Liver (tissue), 9 donors: ENCODE results near the gene CLDN6. TPM values are rescaled to one million over a fixed set of nuclear protein-coding genes. Genes with fewer than 3 reads are reported as not detected.

Experiments used
- DNase-seq: peaks from one replicate; pipeline ENCODE4 v3.0.0-alpha.2; 2017; ENCODE audit warnings: low spot score
- H3K27ac ChIP-seq, 2 donors: one replicate each; pipeline ENCODE4 v1.7.0; 2013; ENCODE audit warnings: inconsistent platforms in 2 of 2, low read length in 2 of 2, control low read depth in 1 of 2, low read depth in 1 of 2, mild to moderate bottlenecking in 1 of 2
- H3K27me3 ChIP-seq, 4 donors: one replicate each; pipeline versions ENCODE4 v1.6.1 to v1.7.0; 2013; ENCODE audit warnings: low read length in 3 of 4, inconsistent platforms in 1 of 4, mild to moderate bottlenecking in 1 of 4, moderate library complexity in 1 of 4; ENCODE audit not compliant: control insufficient read depth in 4 of 4, insufficient read depth in 4 of 4
- H3K36me3 ChIP-seq, 4 donors: one replicate each; pipeline versions ENCODE4 v1.6.1 to v1.7.0; 2013; ENCODE audit warnings: low read length in 3 of 4, mild to moderate bottlenecking in 3 of 4, low read depth in 1 of 4, moderate library complexity in 1 of 4; ENCODE audit not compliant: control insufficient read depth in 4 of 4, insufficient read depth in 3 of 4
- H3K4me1 ChIP-seq, 4 donors: one replicate each; pipeline versions ENCODE4 v1.6.1 to v1.7.0; 2013; ENCODE audit warnings: low read length in 3 of 4, mild to moderate bottlenecking in 3 of 4, moderate library complexity in 1 of 4; ENCODE audit not compliant: control insufficient read depth in 4 of 4, insufficient read depth in 4 of 4
- H3K4me3 ChIP-seq, 3 donors: one replicate each; pipeline versions ENCODE4 v1.6.1 to v1.7.0; 2013; ENCODE audit warnings: low read length in 3 of 3, control low read depth in 1 of 3, low read depth in 1 of 3, mild to moderate bottlenecking in 1 of 3
- H3K9ac ChIP-seq, 2 donors: one replicate each; pipeline ENCODE4 v1.7.0; 2013; ENCODE audit warnings: low read length in 2 of 2, mild to moderate bottlenecking in 2 of 2, moderate library complexity in 2 of 2, control low read depth in 1 of 2, low read depth in 1 of 2
- H3K9me3 ChIP-seq, 4 donors: one replicate each; pipeline versions ENCODE4 v1.6.1 to v1.7.0; 2013; ENCODE audit warnings: low read length in 3 of 4; ENCODE audit not compliant: control insufficient read depth in 4 of 4
- EGR1 ChIP-seq, 2 donors: IDR thresholded peaks; 2 replicates each; pipeline ENCODE4 v1.6.1; 2016 to 2018; ENCODE audit warnings: antibody characterized with exemption in 2 of 2, low read depth in 2 of 2
- FOXA1 ChIP-seq: IDR thresholded peaks from 2 replicates; pipeline ENCODE4 v1.6.1; 2016; ENCODE audit warnings: antibody characterized with exemption
- FOXA2 ChIP-seq: IDR thresholded peaks from 2 replicates; pipeline ENCODE4 v1.6.1; 2016; ENCODE audit warnings: antibody characterized with exemption
- GABPA ChIP-seq, 2 donors: IDR thresholded peaks in 1 of 2; conservative IDR thresholded peaks in 1 of 2; 2 replicates each; pipeline ENCODE4 v1.6.1; 2016; ENCODE audit warnings: antibody characterized with exemption in 2 of 2, mild to moderate bottlenecking in 1 of 2, moderate library complexity in 1 of 2
- HNF4A ChIP-seq, 2 donors: conservative IDR thresholded peaks; 2 replicates each; pipeline ENCODE4 v1.6.1; 2016; ENCODE audit warnings: antibody characterized with exemption in 2 of 2, mild to moderate bottlenecking in 2 of 2
- HNF4G ChIP-seq: IDR thresholded peaks from 2 replicates; pipeline ENCODE4 v1.6.1; 2016; ENCODE audit warnings: antibody characterized with exemption
- JUND ChIP-seq, 2 donors: IDR thresholded peaks; 2 replicates each; pipeline ENCODE4 v1.6.1; 2016; ENCODE audit warnings: antibody characterized with exemption in 2 of 2
- NR2F2 ChIP-seq: IDR thresholded peaks from 2 replicates; pipeline ENCODE4 v1.6.1; 2016; ENCODE audit warnings: antibody characterized with exemption
- RXRA ChIP-seq, 2 donors: IDR thresholded peaks; 2 replicates each; pipeline ENCODE4 v1.6.1; 2017 to 2018; ENCODE audit warnings: antibody characterized with exemption in 2 of 2, mild to moderate bottlenecking in 1 of 2
- SP1 ChIP-seq: IDR thresholded peaks from 2 replicates; pipeline ENCODE4 v1.6.1; 2018; ENCODE audit warnings: antibody characterized with exemption, mild to moderate bottlenecking
- TAF1 ChIP-seq: conservative IDR thresholded peaks from 2 replicates; pipeline ENCODE4 v1.6.1; 2016; ENCODE audit warnings: antibody characterized with exemption, mild to moderate bottlenecking
- YY1 ChIP-seq: IDR thresholded peaks from 2 replicates; pipeline ENCODE4 v1.6.1; 2016; ENCODE audit warnings: antibody characterized with exemption, mild to moderate bottlenecking
- WGBS: extraction: QIAGEN DNeasy Blood & Tissue Kit; methylation state at CpG from one replicate; pipeline ENCODE4 v1.1.7; 2013; 5-methylcytosine and 5-hydroxymethylcytosine counted together
- polyA plus RNA-seq, 2 donors: library from polyadenylated mRNA; stranded (reverse) in 1 of 2; unstranded in 1 of 2; fragments of 200-250 nt in 1 of 2; fragments of >200 nt in 1 of 2; fragmentation: Nextera tagmentation in 1 of 2; extraction: Ambion mirVana in 1 of 2; gene quantifications; one replicate each; pipeline versions ENCODE4 v1.2.1 to v1.2.3, GENCODE V29; 2013 to 2015
- total RNA-seq, 2 donors: library from RNA; depleted of rRNA; stranded (reverse); fragments of >200 nt; gene quantifications; one replicate each; pipeline ENCODE4 v1.2.3, GENCODE V29; 2014
- TF ChIP-seq, protein P1 (sequence below): IDR thresholded peaks from 2 replicates; pipeline ENCODE4 v1.6.1; 2016; ENCODE audit warnings: antibody characterized with exemption, mild to moderate bottlenecking
- TF ChIP-seq, protein P2 (sequence below): IDR thresholded peaks from 2 replicates; pipeline ENCODE4 v1.6.1; 2016; ENCODE audit warnings: antibody characterized with exemption
- TF ChIP-seq, protein P3 (sequence below): IDR thresholded peaks from 2 replicates; pipeline ENCODE4 v1.6.1; 2016; ENCODE audit warnings: antibody characterized with exemption
- TF ChIP-seq, protein P4 (sequence below): fragments of 150-350 bp; IDR thresholded peaks from 2 replicates; pipeline ENCODE4 v1.5.1; 2017; ENCODE audit warnings: improper control_type of control experiment, low read depth, low read length; ENCODE audit not compliant: missing input control
- donor health status: healthy.
- donor health status: healthy.
- donor health status: healthy.
- donor health status: healthy.
- donor health status: healthy.

Gene CLDN6
- total and polyA plus RNA-seq, 4 donors = 0.75 TPM; not detected in 3

DNA sequence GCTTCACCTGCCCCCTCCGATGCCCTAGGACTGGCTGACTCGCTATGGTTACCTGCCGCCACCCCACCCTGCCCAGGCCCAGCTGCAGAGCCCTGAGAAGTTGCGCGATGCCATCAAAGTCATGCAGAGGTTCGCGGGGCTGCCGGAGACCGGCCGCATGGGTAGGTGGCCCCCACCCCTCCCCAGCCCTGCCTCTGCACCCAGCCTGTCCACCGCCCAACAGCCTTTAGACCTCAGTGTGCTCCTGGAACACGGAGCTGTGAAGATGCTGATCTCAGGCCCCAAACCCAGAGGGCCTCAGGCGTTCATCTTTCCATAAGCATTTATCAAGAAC lies 29.4 kb upstream of the CLDN6 start:
- no peaks in the 10 kb centered on the region for H3K9me3 ChIP-seq
- H3K36me3 ChIP-seq = no peaks in the 10 kb centered on the region
- peaks cover 0 to 14% (median 5%) of the 10 kb centered on the region in 4 donors for H3K4me1 ChIP-seq
- no peak overlapping the region for H3K9ac ChIP-seq
- H3K27me3 ChIP-seq = peaks cover 0 to 6% (median 3%) of the 10 kb centered on the region in 4 donors
- 10% methylated on average over 13 of the region's 13 CpGs for WGBS
- TF ChIP-seq, protein P1, sequence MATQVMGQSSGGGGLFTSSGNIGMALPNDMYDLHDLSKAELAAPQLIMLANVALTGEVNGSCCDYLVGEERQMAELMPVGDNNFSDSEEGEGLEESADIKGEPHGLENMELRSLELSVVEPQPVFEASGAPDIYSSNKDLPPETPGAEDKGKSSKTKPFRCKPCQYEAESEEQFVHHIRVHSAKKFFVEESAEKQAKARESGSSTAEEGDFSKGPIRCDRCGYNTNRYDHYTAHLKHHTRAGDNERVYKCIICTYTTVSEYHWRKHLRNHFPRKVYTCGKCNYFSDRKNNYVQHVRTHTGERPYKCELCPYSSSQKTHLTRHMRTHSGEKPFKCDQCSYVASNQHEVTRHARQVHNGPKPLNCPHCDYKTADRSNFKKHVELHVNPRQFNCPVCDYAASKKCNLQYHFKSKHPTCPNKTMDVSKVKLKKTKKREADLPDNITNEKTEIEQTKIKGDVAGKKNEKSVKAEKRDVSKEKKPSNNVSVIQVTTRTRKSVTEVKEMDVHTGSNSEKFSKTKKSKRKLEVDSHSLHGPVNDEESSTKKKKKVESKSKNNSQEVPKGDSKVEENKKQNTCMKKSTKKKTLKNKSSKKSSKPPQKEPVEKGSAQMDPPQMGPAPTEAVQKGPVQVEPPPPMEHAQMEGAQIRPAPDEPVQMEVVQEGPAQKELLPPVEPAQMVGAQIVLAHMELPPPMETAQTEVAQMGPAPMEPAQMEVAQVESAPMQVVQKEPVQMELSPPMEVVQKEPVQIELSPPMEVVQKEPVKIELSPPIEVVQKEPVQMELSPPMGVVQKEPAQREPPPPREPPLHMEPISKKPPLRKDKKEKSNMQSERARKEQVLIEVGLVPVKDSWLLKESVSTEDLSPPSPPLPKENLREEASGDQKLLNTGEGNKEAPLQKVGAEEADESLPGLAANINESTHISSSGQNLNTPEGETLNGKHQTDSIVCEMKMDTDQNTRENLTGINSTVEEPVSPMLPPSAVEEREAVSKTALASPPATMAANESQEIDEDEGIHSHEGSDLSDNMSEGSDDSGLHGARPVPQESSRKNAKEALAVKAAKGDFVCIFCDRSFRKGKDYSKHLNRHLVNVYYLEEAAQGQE = no peak
- TF ChIP-seq TAF1 (no peak), EGR1 (IDR thresholded peaks at IDR 0.05; ENCODE audit: low read depth in 2 of 2) (no peak), RXRA (IDR thresholded peaks at IDR 0.05) (no peak), FOXA1 (no peak), FOXA2 (no peak), YY1 (no peak)
- TF ChIP-seq, protein P2, sequence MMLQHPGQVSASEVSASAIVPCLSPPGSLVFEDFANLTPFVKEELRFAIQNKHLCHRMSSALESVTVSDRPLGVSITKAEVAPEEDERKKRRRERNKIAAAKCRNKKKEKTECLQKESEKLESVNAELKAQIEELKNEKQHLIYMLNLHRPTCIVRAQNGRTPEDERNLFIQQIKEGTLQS = no peak
- TF ChIP-seq, protein P3, sequence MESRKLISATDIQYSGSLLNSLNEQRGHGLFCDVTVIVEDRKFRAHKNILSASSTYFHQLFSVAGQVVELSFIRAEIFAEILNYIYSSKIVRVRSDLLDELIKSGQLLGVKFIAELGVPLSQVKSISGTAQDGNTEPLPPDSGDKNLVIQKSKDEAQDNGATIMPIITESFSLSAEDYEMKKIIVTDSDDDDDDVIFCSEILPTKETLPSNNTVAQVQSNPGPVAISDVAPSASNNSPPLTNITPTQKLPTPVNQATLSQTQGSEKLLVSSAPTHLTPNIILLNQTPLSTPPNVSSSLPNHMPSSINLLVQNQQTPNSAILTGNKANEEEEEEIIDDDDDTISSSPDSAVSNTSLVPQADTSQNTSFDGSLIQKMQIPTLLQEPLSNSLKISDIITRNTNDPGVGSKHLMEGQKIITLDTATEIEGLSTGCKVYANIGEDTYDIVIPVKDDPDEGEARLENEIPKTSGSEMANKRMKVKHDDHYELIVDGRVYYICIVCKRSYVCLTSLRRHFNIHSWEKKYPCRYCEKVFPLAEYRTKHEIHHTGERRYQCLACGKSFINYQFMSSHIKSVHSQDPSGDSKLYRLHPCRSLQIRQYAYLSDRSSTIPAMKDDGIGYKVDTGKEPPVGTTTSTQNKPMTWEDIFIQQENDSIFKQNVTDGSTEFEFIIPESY = no peak
- H3K27ac ChIP-seq = no peak overlapping the region
- DNase-seq = no peak
- no peak overlapping the region for H3K4me3 ChIP-seq

DNA sequence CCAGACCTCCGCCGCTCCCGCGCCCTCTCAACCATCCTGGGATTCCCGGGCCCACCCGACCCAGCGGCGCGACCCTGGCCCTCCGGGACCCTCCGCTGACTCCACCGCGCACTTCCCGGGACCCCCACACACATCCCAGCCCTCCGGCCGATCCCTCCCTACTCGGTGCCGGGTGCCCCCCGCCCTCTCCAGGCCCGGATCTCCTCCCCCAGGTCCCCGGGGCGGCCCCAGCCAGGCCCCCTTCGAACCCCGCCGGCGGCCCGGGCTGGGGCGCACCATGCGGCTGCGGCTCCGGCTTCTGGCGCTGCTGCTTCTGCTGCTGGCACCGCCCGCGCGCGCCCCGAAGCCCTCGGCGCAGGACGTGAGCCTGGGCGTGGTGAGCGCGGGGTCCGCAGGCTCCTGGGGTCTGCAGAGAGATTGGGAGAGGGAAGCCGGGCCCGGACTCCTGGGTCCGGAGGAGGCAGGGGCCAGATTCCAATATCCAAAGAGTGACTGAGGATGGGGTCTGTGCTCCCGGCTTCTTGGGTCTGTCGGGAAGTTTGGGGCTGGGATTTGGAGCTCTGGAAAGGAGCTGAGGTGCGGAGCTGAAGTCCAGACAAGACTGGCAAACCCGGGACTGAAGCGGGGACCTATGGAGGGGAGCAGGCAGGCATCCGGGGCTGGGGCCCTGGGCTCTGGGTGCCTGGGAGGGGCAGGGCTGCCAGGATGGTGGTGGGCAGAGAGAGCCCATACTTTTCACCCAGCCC lies 28.8 kb upstream of the CLDN6 start:
- H3K27me3 ChIP-seq = peaks cover 0 to 6% (median 3%) of the 10 kb centered on the region in 4 donors
- H3K36me3 ChIP-seq = no peaks in the 10 kb centered on the region
- H3K27ac ChIP-seq = no peak overlapping the region
- peaks cover 0 to 14% (median 5%) of the 10 kb centered on the region in 4 donors for H3K4me1 ChIP-seq
- H3K4me3 ChIP-seq = peak overlapping the region in 1 of 3 donors; percentile 41
- TF ChIP-seq NR2F2 (no peak), HNF4A (conservative IDR thresholded peaks at IDR 0.05) (no peak), TAF1 (no peak), GABPA (IDR thresholded peaks at IDR 0.05 in 1 of 2, conservative IDR thresholded peaks at IDR 0.05 in 1 of 2) (no peak), SP1 (no peak), JUND (IDR thresholded peaks at IDR 0.05) (no peak), HNF4G (no peak), RXRA (IDR thresholded peaks at IDR 0.05) (no peak), FOXA2 (no peak)
- TF ChIP-seq, protein P4, sequence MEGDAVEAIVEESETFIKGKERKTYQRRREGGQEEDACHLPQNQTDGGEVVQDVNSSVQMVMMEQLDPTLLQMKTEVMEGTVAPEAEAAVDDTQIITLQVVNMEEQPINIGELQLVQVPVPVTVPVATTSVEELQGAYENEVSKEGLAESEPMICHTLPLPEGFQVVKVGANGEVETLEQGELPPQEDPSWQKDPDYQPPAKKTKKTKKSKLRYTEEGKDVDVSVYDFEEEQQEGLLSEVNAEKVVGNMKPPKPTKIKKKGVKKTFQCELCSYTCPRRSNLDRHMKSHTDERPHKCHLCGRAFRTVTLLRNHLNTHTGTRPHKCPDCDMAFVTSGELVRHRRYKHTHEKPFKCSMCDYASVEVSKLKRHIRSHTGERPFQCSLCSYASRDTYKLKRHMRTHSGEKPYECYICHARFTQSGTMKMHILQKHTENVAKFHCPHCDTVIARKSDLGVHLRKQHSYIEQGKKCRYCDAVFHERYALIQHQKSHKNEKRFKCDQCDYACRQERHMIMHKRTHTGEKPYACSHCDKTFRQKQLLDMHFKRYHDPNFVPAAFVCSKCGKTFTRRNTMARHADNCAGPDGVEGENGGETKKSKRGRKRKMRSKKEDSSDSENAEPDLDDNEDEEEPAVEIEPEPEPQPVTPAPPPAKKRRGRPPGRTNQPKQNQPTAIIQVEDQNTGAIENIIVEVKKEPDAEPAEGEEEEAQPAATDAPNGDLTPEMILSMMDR = no peak
- TF ChIP-seq, protein P3 = no peak
- TF ChIP-seq, protein P2 = no peak
- TF ChIP-seq, protein P1 = no peak
- H3K9me3 ChIP-seq = no peaks in the 10 kb centered on the region
- 5% methylated on average over 54 of the region's 54 CpGs for WGBS
- DNase-seq = no peak
- H3K9ac ChIP-seq = no peak overlapping the region
